Adrenal gland (tissue), 12 donors: ENCODE data around the gene ODF2. TPM values are rescaled to one million over a fixed set of nuclear protein-coding genes. Genes with fewer than 3 reads are reported as not detected.
A peak's percentile ranks its signal among the peaks of the same experiment; 100 is the strongest.
"Not testable (repeated sequence)": the region's sequence is repeated elsewhere in the genome, so short reads cannot be mapped to it uniquely, and the experiment has no call there.

Experiments
- DNase-seq, 7 donors: peaks; one replicate each; pipeline ENCODE4 v3.0.0-alpha.2; 2019 to 2020
- H3K27ac ChIP-seq, 5 donors: fragments of 200-600 bp; sonication (generic) in 4 of 5; 1 replicate in 3 of 5; 2 replicates in 2 of 5; pipeline versions ENCODE4 v1.5.1 to v1.8.0; 2016 to 2020; ENCODE audit warnings: mild to moderate bottlenecking in 1 of 5
- H3K27me3 ChIP-seq: fragments of 200-600 bp; 2 replicates; pipeline ENCODE4 v1.8.0; 2021
- H3K36me3 ChIP-seq, 2 donors: fragments of 200-600 bp; replicated peaks in 1 of 2; 1 replicate in 1 of 2; 2 replicates in 1 of 2; pipeline versions ENCODE4 v1.5.1 to v1.8.0; 2018 to 2022
- H3K4me1 ChIP-seq, 2 donors: fragments of 200-600 bp; replicated peaks in 1 of 2; 1 replicate in 1 of 2; 2 replicates in 1 of 2; pipeline versions ENCODE4 v1.5.1 to v1.8.0; 2018 to 2021
- H3K4me3 ChIP-seq, 4 donors: fragments of 200-600 bp; sonication (generic) in 3 of 4; one replicate each; pipeline ENCODE4 v1.5.1; 2016 to 2018
- H3K9me3 ChIP-seq, 3 donors: fragments of 200-600 bp; sonication (generic) in 1 of 3; replicated peaks in 1 of 3; 1 replicate in 2 of 3; 2 replicates in 1 of 3; pipeline versions ENCODE4 v1.5.1 to v1.8.0; 2016 to 2021
- CTCF ChIP-seq, 6 experiments: fragments of 450-650 bp in 4 of 6; fragments of 200-600 bp in 2 of 6; sonication (generic) in 1 of 6; IDR thresholded peaks; 1 replicate in 5 of 6; 2 replicates in 1 of 6; pipeline versions ENCODE4 v1.5.1 to v1.8.0; 2016 to 2021; ENCODE audit warnings: antibody characterized with exemption in 6 of 6, mild to moderate bottlenecking in 2 of 6, moderate library complexity in 1 of 6
- POLR2A ChIP-seq, 2 donors: fragments of 450-650 bp; IDR thresholded peaks; one replicate each; pipeline ENCODE4 v1.6.1; 2017; ENCODE audit warnings: antibody characterized with exemption in 2 of 2, mild to moderate bottlenecking in 2 of 2, moderate library complexity in 1 of 2
- WGBS, 4 donors: extraction: QIAGEN DNeasy Blood & Tissue Kit in 2 of 4; methylation state at CpG; one replicate each; pipeline versions ENCODE4 v1.1.5 to v1.1.7; 2013 to 2017; 5-methylcytosine and 5-hydroxymethylcytosine counted together
- intact Hi-C, 2 donors: fragments of 100-400 bp; cut with DNase I; formaldehyde crosslinking; loops; one replicate each; pipeline versions ENCODE4 v1.14.1 to v1.15.0; 2022 to 2023
- polyA plus RNA-seq, 3 donors: library from polyadenylated mRNA; stranded (reverse); fragments of 200-250 nt in 2 of 3; fragments of 350-450 nt in 1 of 3; fragmentation: Illumina TruSeq in 1 of 3; extraction: RNeasy Lipid Tissue Mini Kit (QIAGEN cat#74804) in 1 of 3; gene quantifications; one replicate each; pipeline ENCODE4 v1.2.3, GENCODE V29; 2013 to 2014
- total RNA-seq, 9 donors: library from RNA; depleted of rRNA in 4 of 9; stranded (reverse); fragments of >200 nt in 4 of 9; fragments of 120-200 nt in 1 of 9; fragmentation: NEBNext Ultra II Directional in 1 of 9; extraction: Animal tissue kit (Norgen Biotek cat#: 25700) in 1 of 9; gene quantifications; one replicate each; pipeline versions ENCODE4 v1.1.0 to v1.2.4, GENCODE V29; 2013 to 2023
- donor health status: healthy with polysubstance abuse.
- donor health status: Bipolar disorder and iron deficiency.
- donor health status: DM: yes; HTN: yes; CAD: no.
- donor health status: DM: no; HTN: no; CAD: no.
- donor health status: DM: no; HTN: no; CAD: no.
- donor health status: DM: yes; HTN: yes; CAD: no.

Gene ODF2
- total and polyA plus RNA-seq, 12 donors: 10.2 to 21.6 (median 16.1) TPM

GRCh38 chr9:128421482-128421996 lies 34.3 kb upstream of the ODF2 start:
- Histone ChIP-seq H3K36me3 (no peaks in the 10 kb centered on the region), H3K27ac (peak overlapping the region in 2 of 5 donors; percentile 11 to 55)

GRCh38 chr9:128422022-128422782 lies 33.6 kb upstream of the ODF2 start:
- 73 to 90% (median 86%) methylated on average over 11 to 13 of the region's 13 CpGs for WGBS, 4 donors
- H3K9me3 ChIP-seq, H3K4me3 ChIP-seq, DNase-seq, H3K27me3 ChIP-seq, H3K36me3 ChIP-seq, intact Hi-C loops, H3K27ac ChIP-seq: not testable (repeated sequence)
- peaks cover 0 to 13% of the 10 kb centered on the region in 2 donors for H3K4me1 ChIP-seq

More at GRCh38 chr9:128421482-128421996, 34.3 kb upstream of the ODF2 start:
- intact Hi-C loops: no loop called here
- WGBS, 4 donors: 20 to 67% (median 50%) methylated on average over 1 to 11 of the region's 11 CpGs
- H3K4me1 ChIP-seq: peaks cover 0 to 13% of the 10 kb centered on the region in 2 donors
- no peak for DNase-seq
- no peaks in the 10 kb centered on the region for H3K9me3 ChIP-seq
- no peaks in the 10 kb centered on the region for H3K27me3 ChIP-seq
- peak overlapping the region in 2 of 4 donors; percentile 43 to 63 for H3K4me3 ChIP-seq
- TF ChIP-seq POLR2A (IDR thresholded peaks at IDR 0.05) (no peak), CTCF (IDR thresholded peaks at IDR 0.05) (no peak)

- Histone ChIP-seq H3K36me3 (no peaks in the 10 kb centered on the region), H3K4me3 (no peak overlapping the region), H3K4me1 (peaks cover 0 to 13% of the 10 kb centered on the region in 2 donors), H3K9me3 (no peaks in the 10 kb centered on the region), H3K27me3 (no peaks in the 10 kb centered on the region), H3K27ac (no peak overlapping the region)
- intact Hi-C loops: no loop called here
- 89 to 100% (median 96%) methylated on average over 4 to 5 of the region's 5 CpGs for WGBS, 4 donors
- TF ChIP-seq POLR2A (IDR thresholded peaks at IDR 0.05): no peak
- TF ChIP-seq CTCF (IDR thresholded peaks at IDR 0.05): no peak
- DNase-seq: no peak
Measured at GRCh38 chr9:128422783-128423150, 33.0 kb upstream of the ODF2 start.

GRCh38 chr9:128423356-128423755 lies 32.5 kb upstream of the ODF2 start:
- H3K27ac ChIP-seq, H3K9me3 ChIP-seq, DNase-seq, H3K27me3 ChIP-seq, intact Hi-C loops, H3K36me3 ChIP-seq, H3K4me3 ChIP-seq: not testable (repeated sequence)
- peaks cover 0 to 13% of the 10 kb centered on the region in 2 donors for H3K4me1 ChIP-seq
- WGBS, 4 donors: 82 to 88% (median 82%) methylated on average over 6 of the region's 6 CpGs

- intact Hi-C loops: no loop called here
- H3K36me3 ChIP-seq: no peaks in the 10 kb centered on the region
- DNase-seq: no peak
- H3K4me3 ChIP-seq: no peak overlapping the region
- no peak for TF ChIP-seq POLR2A (IDR thresholded peaks at IDR 0.05)
- TF ChIP-seq CTCF (IDR thresholded peaks at IDR 0.05): no peak
- no peaks in the 10 kb centered on the region for H3K27me3 ChIP-seq
- peaks cover 0 to 8% of the 10 kb centered on the region in 2 donors for H3K4me1 ChIP-seq
- 96 to 98% (median 96%) methylated on average over 15 of the region's 15 CpGs for WGBS, 4 donors
- H3K27ac ChIP-seq: no peak overlapping the region
- no peaks in the 10 kb centered on the region for H3K9me3 ChIP-seq
Measured at GRCh38 chr9:128424268-128424780, 31.5 kb upstream of the ODF2 start.
